GM18909 (cell line): ENCODE data around the gene MEF2D.

Source experiments
- ATAC-seq: cut with Tn5 transposase; IDR thresholded peaks from one replicate; pipeline ENCODE4 v1.9.1; 2021; ENCODE audit warnings: mild to moderate bottlenecking; ENCODE audit not compliant: unreplicated experiment, poor library complexity

Gene MEF2D

GRCh38 chr1:156489935-156490293 is 10.7 kb downstream of the MEF2D start:
- ATAC-seq, result no peak

GRCh38 chr1:156489166-156489934 is 11.2 kb downstream of the MEF2D start:
- ATAC-seq, result peak; percentile 20

- ATAC-seq, result peak; percentile 64
Observed at GRCh38 chr1:156488566-156489165, 11.9 kb downstream of the MEF2D start.

DNA sequence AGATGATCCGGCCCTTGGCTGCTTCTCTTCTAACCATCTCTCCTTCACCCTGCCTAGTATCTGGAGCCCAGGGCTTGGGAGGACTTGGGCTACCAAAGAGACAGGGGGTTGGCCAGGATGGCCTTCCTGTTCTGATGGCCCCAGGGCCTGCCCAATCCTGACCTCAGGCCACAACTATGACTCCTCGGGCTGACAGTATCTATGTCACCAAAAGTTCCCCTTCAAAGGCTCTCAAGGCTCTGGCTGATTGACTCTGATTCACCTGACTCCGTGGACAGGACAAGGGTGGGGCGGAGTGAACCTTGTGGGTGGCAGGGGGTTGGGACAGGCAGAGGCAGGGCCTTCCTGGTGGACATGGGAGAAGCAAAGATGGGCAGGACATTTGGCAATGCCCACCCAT is 12.7 kb downstream of the MEF2D start:
- no peak for ATAC-seq

- ATAC-seq, result no peak
Observed at GRCh38 chr1:156486421-156487344, 13.9 kb downstream of the MEF2D start.

- ATAC-seq, result no peak
Observed at GRCh38 chr1:156485984-156486383, 14.6 kb downstream of the MEF2D start.

DNA sequence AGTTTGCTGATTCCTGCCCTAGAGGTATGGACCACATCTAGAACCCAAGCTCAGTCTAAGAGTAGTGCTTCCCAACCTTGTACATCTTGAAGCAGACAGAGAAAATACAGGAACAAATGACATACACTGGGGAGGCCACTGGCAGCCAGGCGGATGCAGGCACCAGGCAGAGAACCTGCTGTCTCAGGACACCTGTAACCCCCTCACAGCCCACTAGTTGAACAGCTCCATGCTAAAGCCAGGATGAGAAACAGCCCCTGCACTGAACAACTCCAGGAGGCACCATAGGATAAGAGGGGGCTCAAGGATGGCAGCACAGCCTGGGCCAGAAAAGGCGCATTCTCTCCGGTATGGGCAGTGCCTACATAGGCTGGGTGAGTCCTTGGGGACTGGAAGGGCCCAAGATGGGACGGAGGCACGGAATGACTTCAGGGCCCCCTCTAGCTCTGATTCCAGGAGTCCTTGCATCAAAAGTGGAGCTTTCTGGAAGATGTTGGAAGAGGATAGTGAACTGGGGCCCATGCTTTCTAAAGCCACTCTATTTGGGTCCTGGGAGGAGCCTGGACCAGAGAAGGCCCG is 16.0 kb downstream of the MEF2D start:
- ATAC-seq, result no peak

DNA sequence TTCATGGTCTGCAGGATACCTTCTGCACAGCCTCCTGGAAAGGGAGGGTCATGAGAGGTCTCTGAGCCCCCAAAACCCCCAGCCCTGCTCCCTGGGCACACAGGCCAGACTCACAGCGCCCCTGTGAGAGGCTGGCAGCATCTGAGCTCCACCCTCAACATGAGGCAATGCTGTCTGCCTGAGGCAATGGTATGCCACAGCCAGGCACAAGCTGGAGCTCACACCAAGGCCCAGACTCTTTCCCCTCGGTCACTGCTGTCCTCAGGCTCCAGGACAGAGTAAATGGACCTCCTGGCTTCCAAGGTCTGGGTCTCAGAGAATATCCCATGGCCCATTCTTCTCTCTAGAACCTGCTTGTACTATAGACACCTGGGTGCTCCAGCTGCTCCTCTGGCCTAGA is 17.2 kb downstream of the MEF2D start:
- no peak for ATAC-seq

- no peak for ATAC-seq
Observed at GRCh38 chr1:156482276-156482675, 18.3 kb downstream of the MEF2D start.

DNA sequence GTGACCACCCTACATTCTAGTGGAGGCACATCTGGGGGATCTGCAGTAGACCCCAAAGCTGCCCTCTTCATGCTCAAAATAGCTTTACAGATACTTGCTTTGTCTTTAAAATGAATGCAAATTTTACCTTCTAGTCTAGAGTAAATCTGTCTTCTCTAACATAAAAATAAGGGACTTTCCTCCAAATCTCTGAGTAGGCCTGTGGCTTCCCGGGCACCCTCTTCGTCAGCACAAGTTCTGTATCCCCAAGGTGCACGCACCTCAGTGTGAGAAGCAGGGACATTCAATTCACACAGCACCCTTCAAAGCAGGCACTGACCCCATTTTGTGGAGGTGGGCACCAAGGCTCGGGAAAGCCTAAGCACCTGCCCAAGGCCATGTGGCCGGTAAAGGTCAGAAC is 19.0 kb downstream of the MEF2D start:
- ATAC-seq, result no peak

DNA sequence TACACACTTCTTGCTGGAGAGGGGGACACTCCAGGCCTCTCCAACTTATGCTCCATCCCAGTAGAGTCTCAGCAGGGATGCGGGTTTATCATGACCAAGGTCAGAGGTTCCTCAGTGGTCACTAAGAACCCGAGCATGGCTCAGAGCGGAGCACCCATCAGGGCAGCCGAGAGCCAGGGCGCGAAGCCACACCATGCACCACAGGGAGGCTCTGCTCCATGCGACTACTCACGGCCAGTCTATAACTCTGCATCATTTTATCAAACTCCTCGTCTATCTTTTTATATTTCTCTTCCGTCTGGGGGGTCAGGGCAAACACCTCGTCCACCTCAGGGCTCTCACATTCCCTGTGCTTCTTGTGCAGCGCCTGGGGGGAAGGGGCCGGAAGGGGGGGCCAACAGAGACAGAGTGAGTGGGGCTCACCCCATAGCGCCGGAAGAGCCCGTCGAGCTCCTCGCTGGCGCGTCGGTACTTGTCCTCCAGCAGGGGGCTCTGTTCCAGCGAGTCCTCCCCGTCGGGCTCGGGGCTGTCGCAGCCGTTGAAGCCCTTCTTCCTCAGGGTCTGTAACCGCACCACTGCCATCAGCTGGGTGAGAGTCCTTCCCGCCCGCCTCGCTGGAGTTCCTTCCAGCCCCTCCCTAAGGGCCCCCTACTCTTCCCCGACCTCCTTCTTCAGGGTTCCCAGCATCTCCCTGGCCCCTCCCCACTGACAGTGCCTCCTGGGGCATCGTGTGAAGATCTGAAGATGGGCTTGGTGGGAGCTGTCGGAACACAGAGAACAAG is 20.0 kb downstream of the MEF2D start:
- ATAC-seq, result no peak

DNA sequence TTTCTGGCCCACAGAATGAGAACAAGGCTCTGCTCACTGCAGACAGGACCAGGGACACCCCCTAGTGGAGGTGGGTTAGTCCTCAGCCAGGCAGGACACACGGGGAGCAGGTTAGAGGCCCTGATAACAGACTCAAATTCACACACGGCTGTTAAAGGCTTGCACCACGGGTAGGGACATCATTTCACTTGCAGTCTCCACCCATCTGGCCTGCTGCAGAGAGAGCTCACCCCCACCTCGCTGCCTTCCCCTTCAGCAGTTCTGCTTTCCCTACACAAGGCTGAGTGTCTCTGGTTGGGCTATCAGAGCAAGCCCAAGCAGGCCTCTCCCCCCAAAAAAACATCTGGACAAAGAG is 20.6 kb downstream of the MEF2D start:
- no peak for ATAC-seq

GRCh38 chr1:156479093-156480015 is 21.2 kb downstream of the MEF2D start:
- ATAC-seq, result no peak

DNA sequence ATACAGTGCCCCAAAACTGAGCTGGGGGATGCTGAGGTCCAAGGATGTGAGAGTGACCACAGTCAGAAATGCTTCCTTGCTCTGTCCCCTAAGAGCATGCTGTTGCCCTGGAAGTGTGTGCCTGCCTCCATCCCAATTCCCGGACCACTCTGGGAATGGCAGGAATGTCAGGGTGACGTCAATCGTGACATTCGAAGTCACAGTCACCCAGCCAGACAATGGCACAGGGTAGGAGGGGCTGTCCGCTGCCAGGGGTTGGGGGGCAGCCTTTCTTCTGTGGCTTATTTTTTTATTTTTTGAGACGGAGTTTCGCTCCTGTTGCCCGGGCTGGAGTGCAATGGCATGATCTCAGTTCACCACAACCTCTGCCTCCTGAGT is 22.3 kb downstream of the MEF2D start:
- ATAC-seq, result no peak

DNA sequence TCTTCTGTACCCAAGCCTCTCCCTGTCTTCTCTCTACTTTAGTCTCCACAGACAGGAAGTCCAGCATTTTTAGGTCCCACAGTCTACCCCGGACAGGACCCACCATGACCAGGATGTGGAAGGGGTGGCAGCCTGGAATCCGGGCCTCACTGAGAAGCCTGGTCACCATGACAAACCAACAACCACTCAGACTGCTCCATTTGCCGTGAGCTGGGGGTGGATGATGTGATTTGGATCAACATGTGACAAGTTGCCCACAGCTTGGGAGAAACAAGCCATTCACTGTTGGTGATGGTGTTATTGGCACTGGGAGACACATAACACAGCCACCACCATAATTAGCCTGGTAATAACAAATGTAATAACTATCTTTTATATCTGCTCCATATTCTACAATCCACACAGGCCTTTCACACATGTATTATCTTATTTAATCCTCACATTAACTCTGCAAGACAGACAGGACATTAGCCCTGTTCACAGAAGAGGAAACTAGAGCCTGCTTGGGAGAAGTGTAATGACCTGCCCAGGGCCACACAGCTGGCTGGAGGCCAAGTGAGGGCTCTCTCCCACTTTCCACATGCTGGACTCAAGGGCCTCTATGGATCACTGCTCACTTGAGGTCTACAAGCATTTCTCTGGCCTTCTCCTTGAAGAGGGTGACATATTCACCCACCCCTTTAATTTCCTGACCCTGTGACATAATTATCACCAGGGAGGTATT is 22.9 kb downstream of the MEF2D start:
- ATAC-seq, result no peak

GRCh38 chr1:156476501-156477298 is 23.9 kb downstream of the MEF2D start:
- no peak for ATAC-seq

- no peak for ATAC-seq
Observed at GRCh38 chr1:156475568-156476500, 24.7 kb downstream of the MEF2D start.
